PC-3 (cell line): ENCODE measurements around the gene CLIP1. TPM values are rescaled to one million over a fixed set of nuclear protein-coding genes. Genes with fewer than 3 reads are reported as not detected.

Experiments used
- ATAC-seq: fragments of 200-7000 bp; cut with Tn5 transposase; 2 replicates; pipeline ENCODE4 v1.9.1; 2020; ENCODE audit warnings: mild to moderate bottlenecking, moderate library complexity
- BruUV-seq: library from RNA; stranded (reverse); fragments of 400-500 nt; replicated peaks from 2 replicates; lab custom pipeline; 2021; lab: Mats Ljungman, UMichigan
- CTCF ChIA-PET: fragments of 300-600 bp; sonication (Branson Sonifier 250); formaldehyde crosslinking; loops from one replicate; lab custom pipeline; 2022; ENCODE audit warnings: antibody characterized with exemption; lab: Charles Lee
- POLR2A ChIA-PET: fragments of 300-600 bp; sonication (Branson Sonifier 250); formaldehyde crosslinking; loops from one replicate; lab custom pipeline; 2022; ENCODE audit warnings: antibody characterized with exemption; ENCODE audit not compliant: unreplicated experiment; lab: Charles Lee
- DNase-seq: peaks from one replicate; pipeline ENCODE4 v3.0.0-alpha.2; 2015
- H2AFZ ChIP-seq: fragments of 300-600 bp; sonication (generic); 2 replicates; pipeline ENCODE4 v1.6.0; 2016; ENCODE audit warnings: antibody characterized with exemption, low read length
- H3F3A ChIP-seq: fragments of 300-600 bp; sonication (generic); one replicate; pipeline ENCODE4 v1.6.0; 2017; ENCODE audit warnings: antibody characterized with exemption, low read length, control low read depth, mild to moderate bottlenecking; ENCODE audit not compliant: unreplicated experiment
- H3K27ac ChIP-seq: fragments of 300-600 bp; sonication (generic); 2 replicates; pipeline ENCODE4 v1.5.1; 2016; ENCODE audit warnings: mild to moderate bottlenecking, low read length
- H3K27me3 ChIP-seq: fragments of 300-600 bp; sonication (generic); 2 replicates; pipeline ENCODE4 v1.6.1; 2016; ENCODE audit warnings: low read length, mixed read lengths
- H3K36me3 ChIP-seq: fragments of 300-600 bp; sonication (generic); 2 replicates; pipeline ENCODE4 v1.6.1; 2016; ENCODE audit warnings: low read depth, mixed run types, low read length, mixed read lengths
- H3K4me1 ChIP-seq: fragments of 300-600 bp; sonication (generic); 2 replicates; pipeline ENCODE4 v1.5.1; 2016; ENCODE audit warnings: low read length; ENCODE audit not compliant: insufficient read depth
- H3K4me2 ChIP-seq: fragments of 300-600 bp; sonication (generic); 2 replicates; pipeline ENCODE4 v1.6.0; 2016; ENCODE audit warnings: low read length
- H3K4me3 ChIP-seq: fragments of 300-600 bp; sonication (generic); 2 replicates; pipeline ENCODE4 v1.5.1; 2016; ENCODE audit warnings: mild to moderate bottlenecking, low read length, mixed read lengths
- H3K79me2 ChIP-seq: fragments of 300-600 bp; sonication (generic); 2 replicates; pipeline ENCODE4 v1.6.1; 2017; ENCODE audit warnings: low read length, mixed read lengths
- H3K9ac ChIP-seq: fragments of 300-600 bp; sonication (generic); 2 replicates; pipeline ENCODE4 v1.6.0; 2016; ENCODE audit warnings: mild to moderate bottlenecking, low read length
- H3K9me2 ChIP-seq: fragments of 300-600 bp; sonication (generic); replicated peaks from 2 replicates; pipeline ENCODE4 v1.6.1; 2016; ENCODE audit warnings: mixed run types, low read length, mixed read lengths
- H3K9me3 ChIP-seq: fragments of 300-600 bp; sonication (generic); 2 replicates; pipeline ENCODE4 v1.6.1; 2016; ENCODE audit warnings: low read length, mixed read lengths
- H4K20me1 ChIP-seq: fragments of 300-600 bp; sonication (generic); 2 replicates; pipeline ENCODE4 v1.6.1; 2016; ENCODE audit warnings: low read length, mixed read lengths
- EZH2 ChIP-seq: fragments of 300-600 bp; sonication (generic); IDR thresholded peaks from one replicate; pipeline ENCODE4 v1.6.1; 2017; ENCODE audit warnings: antibody characterized with exemption, mild to moderate bottlenecking, low read length; ENCODE audit not compliant: unreplicated experiment
- EZH2phosphoT487 ChIP-seq: fragments of 300-600 bp; sonication (generic); IDR thresholded peaks from 2 replicates; pipeline ENCODE4 v1.6.1; 2018; ENCODE audit warnings: mild to moderate bottlenecking, antibody characterized with exemption, low read length, borderline replicate concordance
- intact Hi-C: fragments of 100-400 bp; cut with micrococcal nuclease; formaldehyde crosslinking; loops from 2 replicates; pipeline ENCODE4 v1.9.0; 2023
- total RNA-seq: library from RNA; depleted of rRNA; stranded (reverse); fragments of >200 nt; gene quantifications from 2 replicates; pipeline ENCODE4 v1.2.3, GENCODE V29; 2014
- TF ChIP-seq, protein P1 (sequence below): fragments of 300-600 bp; sonication (generic); conservative IDR thresholded peaks from 2 replicates; pipeline ENCODE4 v1.5.1; 2017; ENCODE audit warnings: antibody characterized with exemption, low read depth, mild to moderate bottlenecking, low read length

The CLIP1 gene
- total RNA-seq, 1 experiment from 2014 or later, result 46.4 TPM

DNA sequence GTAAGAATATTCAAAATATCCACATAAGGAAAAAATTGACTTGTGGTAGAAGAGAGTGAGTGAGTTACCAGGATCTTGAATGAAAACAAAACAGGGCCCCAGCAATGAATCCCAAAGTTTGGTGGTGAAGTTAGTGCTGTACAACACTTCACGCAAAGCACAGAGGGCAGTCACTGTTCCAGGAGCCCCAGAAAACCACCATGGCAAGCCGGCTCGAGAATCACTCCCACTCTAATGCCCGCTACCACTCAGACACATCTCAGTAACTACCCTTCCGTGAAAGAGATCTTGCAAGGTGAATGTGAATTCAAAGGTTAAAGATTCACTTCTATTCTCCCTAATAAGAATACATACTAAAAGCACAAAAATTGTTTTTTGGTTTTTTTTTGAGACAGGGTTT is 30.1 kb downstream of the CLIP1 start:
- CTCF ChIA-PET, result no interaction called here
- POLR2A ChIA-PET, result no interaction called here
- DNase-seq (no peak), ATAC-seq (no peak)
- no peaks in the 10 kb centered on the region; the same call in 1 of the 2 replicates for H3K4me1 ChIP-seq
- H3K9me3 ChIP-seq, result no peaks in the 10 kb centered on the region
- no peaks in the 10 kb centered on the region for H3K27me3 ChIP-seq
- H2AFZ ChIP-seq, result no peak overlapping the region
- TF ChIP-seq, protein P1, sequence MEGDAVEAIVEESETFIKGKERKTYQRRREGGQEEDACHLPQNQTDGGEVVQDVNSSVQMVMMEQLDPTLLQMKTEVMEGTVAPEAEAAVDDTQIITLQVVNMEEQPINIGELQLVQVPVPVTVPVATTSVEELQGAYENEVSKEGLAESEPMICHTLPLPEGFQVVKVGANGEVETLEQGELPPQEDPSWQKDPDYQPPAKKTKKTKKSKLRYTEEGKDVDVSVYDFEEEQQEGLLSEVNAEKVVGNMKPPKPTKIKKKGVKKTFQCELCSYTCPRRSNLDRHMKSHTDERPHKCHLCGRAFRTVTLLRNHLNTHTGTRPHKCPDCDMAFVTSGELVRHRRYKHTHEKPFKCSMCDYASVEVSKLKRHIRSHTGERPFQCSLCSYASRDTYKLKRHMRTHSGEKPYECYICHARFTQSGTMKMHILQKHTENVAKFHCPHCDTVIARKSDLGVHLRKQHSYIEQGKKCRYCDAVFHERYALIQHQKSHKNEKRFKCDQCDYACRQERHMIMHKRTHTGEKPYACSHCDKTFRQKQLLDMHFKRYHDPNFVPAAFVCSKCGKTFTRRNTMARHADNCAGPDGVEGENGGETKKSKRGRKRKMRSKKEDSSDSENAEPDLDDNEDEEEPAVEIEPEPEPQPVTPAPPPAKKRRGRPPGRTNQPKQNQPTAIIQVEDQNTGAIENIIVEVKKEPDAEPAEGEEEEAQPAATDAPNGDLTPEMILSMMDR, result no peak
- TF ChIP-seq EZH2 (no peak), EZH2phosphoT487 (no peak)
- no peaks in the 10 kb centered on the region for H3K9me2 ChIP-seq
- no peak overlapping the region for H3K9ac ChIP-seq
- no peak overlapping the region for H3K4me3 ChIP-seq
- no TSS peak for BruUV-seq
- no peaks in the 10 kb centered on the region for H3K36me3 ChIP-seq
- H3K79me2 ChIP-seq, result peaks cover 80% of the 10 kb centered on the region
- H3K4me2 ChIP-seq, result no peak overlapping the region
- H4K20me1 ChIP-seq, result no peaks in the 10 kb centered on the region
- intact Hi-C loops, result no loop called here
- H3F3A ChIP-seq, result no peaks in the 10 kb centered on the region
- H3K27ac ChIP-seq, result no peak overlapping the region

DNA sequence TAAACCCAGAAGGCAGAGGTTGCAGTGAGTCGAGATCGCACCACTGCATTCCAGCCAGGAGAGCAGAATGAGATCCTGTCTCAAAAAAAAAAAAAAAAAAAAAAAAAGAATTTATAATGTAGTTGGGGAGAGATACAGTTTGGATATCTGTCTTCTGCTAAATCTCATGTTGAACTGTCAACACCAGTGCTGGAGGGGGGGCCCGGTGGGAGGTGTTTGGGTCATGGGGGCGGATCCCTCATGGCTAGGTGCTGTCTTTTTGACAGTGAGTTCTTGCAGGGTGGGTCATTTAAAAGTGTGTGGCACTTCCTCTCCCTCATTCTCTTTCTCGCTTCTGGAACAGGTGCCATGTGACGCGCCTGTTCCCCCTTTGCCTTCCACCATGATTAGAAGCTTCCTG is 32.8 kb downstream of the CLIP1 start:
- Histone ChIP-seq H3K4me2 (no peak overlapping the region), H3K9me3 (no peaks in the 10 kb centered on the region), H3K79me2 (peaks cover 74% of the 10 kb centered on the region), H3K36me3 (no peaks in the 10 kb centered on the region), H3K27ac (no peak overlapping the region), H3K9ac (no peak overlapping the region), H3K27me3 (no peaks in the 10 kb centered on the region), H4K20me1 (no peaks in the 10 kb centered on the region), H3K9me2 (no peaks in the 10 kb centered on the region), H3F3A (no peaks in the 10 kb centered on the region), H3K4me3 (no peak overlapping the region), H2AFZ (no peak overlapping the region), H3K4me1 (no peaks in the 10 kb centered on the region)
- ChIA-PET POLR2A (no interaction called here), CTCF (no interaction called here)
- no TSS peak for BruUV-seq
- TF ChIP-seq, protein P1, result no peak
- TF ChIP-seq EZH2phosphoT487, result no peak
- no peak for DNase-seq
- ATAC-seq, result no peak
- intact Hi-C loops, result loop anchor here (1.0 kb wide), 1 partner anchor 33 kb away; no protein-coding TSS in a partner anchor

DNA sequence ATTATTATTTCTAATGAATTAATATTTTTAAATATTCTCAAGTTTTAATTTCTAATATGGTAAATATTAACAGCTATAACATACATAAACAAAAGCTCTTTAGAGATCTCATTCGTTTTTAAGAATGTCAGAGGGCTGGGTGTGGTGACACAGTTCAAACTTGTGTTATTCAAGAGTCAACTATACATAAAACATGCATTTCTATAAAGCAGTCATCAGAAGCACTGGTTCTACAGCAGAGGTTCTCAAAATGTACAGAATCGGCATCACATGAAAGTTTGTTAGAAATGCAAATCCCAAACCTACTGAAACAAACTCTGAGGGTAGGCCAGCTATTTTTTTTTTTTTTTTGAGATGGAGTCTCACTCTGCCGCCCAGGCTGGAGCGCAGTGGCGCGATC is 34.6 kb downstream of the CLIP1 start:
- ChIA-PET CTCF (interaction anchor here (0.6 kb wide), 1 partner anchor 12 kb away, joined by 3 read pairs; no protein-coding TSS in a partner anchor), POLR2A (no interaction called here)
- H3K4me3 ChIP-seq, result no peak overlapping the region
- H3K4me1 ChIP-seq, result no peaks in the 10 kb centered on the region
- H3K4me2 ChIP-seq, result no peak overlapping the region
- peaks cover 72% of the 10 kb centered on the region for H3K79me2 ChIP-seq
- H3K9me3 ChIP-seq, result no peaks in the 10 kb centered on the region
- no peaks in the 10 kb centered on the region for H3K27me3 ChIP-seq
- H2AFZ ChIP-seq, result no peak overlapping the region
- BruUV-seq, result no TSS peak
- H4K20me1 ChIP-seq, result no peaks in the 10 kb centered on the region
- TF ChIP-seq, protein P1, result no peak
- TF ChIP-seq EZH2phosphoT487 (no peak), EZH2 (no peak)
- H3K27ac ChIP-seq, result no peak overlapping the region
- no peak overlapping the region for H3K9ac ChIP-seq
- peaks cover under 1% of the 10 kb centered on the region; the same call in 1 of the 2 replicates for H3K36me3 ChIP-seq
- H3F3A ChIP-seq, result no peaks in the 10 kb centered on the region
- ATAC-seq, result no peak
- no peak for DNase-seq
- intact Hi-C loops, result no loop called here
- H3K9me2 ChIP-seq, result no peaks in the 10 kb centered on the region
